G401 (cell line): ENCODE data around the gene DVL1. TPM values are rescaled to one million over a fixed set of nuclear protein-coding genes. Genes with fewer than 3 reads are reported as not detected.

Experiments
- DNase-seq: peaks from one replicate; pipeline ENCODE4 v3.0.0-alpha.2; 2015; ENCODE audit warnings: low spot score
- in situ Hi-C: cut with HindIII; loops from 2 replicates; pipeline ENCODE4 v1.10.0; 2016; ENCODE audit warnings: low sequenced_read_pairs, mixed read lengths
- total RNA-seq: library from RNA; depleted of rRNA; stranded (reverse); fragments of >200 nt; shearing (Covaris generic); gene quantifications from 2 replicates; pipeline ENCODE4 v1.2.3, GENCODE V29; 2014; rRNA removed

The DVL1 gene
- total RNA-seq, 1 experiment from 2014 or later = 70.2 TPM

- DNase-seq = no peak
- in situ Hi-C loops = no loop called here
Measured at GRCh38 chr1:1293263-1294249, 55.7 kb downstream of the DVL1 start.

DNA sequence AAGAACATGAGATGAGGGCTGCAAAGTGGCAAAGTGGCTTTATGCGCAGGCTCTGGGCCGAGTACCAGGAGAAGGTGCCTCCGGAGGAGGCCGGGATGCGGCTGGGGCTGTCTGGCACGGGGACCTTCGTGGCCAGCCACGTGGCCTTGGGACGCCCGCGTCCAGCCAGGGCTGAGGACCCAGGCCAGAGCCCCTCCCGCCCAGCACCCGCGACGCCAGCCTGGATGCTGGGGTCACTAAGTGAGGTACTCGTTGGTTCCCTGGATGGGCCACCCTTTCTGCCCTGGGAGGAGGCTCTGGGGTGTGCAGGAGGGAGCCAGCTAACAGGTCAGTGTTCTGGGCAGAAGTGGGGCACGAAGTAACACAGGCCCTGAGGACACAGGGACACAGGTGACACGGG lies 56.4 kb downstream of the DVL1 start:
- in situ Hi-C loops = no loop called here
- DNase-seq = no peak

DNA sequence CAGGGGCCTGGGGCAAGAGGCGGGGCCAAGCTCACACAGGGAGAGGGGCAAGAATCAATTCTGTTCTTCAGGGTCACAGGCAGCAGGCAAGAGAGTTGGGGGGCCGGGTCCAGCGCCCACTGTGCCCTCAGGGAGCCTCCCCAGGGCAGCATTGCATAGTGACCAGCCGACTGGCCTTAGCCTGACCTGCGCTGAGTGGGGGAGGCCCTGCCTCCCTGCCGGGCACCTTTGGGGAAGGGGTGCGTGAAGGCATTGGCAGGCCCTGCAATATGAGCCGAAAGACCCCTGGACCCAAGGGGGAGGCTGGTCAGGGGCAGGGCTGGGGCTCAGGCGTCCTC lies 56.8 kb downstream of the DVL1 start:
- in situ Hi-C loops = no loop called here
- DNase-seq = no peak

- DNase-seq = peak; percentile 88
- in situ Hi-C loops = no loop called here
Measured at GRCh38 chr1:1291548-1292441, 57.4 kb downstream of the DVL1 start.

GRCh38 chr1:1291023-1291528 lies 58.1 kb downstream of the DVL1 start:
- no peak for DNase-seq
- in situ Hi-C loops = no loop called here

- in situ Hi-C loops = no loop called here
- no peak for DNase-seq
Measured at GRCh38 chr1:1290238-1290731, 58.9 kb downstream of the DVL1 start.

GRCh38 chr1:1287288-1288110 lies 61.7 kb downstream of the DVL1 start:
- no peak for DNase-seq
- in situ Hi-C loops = no loop called here

DNA sequence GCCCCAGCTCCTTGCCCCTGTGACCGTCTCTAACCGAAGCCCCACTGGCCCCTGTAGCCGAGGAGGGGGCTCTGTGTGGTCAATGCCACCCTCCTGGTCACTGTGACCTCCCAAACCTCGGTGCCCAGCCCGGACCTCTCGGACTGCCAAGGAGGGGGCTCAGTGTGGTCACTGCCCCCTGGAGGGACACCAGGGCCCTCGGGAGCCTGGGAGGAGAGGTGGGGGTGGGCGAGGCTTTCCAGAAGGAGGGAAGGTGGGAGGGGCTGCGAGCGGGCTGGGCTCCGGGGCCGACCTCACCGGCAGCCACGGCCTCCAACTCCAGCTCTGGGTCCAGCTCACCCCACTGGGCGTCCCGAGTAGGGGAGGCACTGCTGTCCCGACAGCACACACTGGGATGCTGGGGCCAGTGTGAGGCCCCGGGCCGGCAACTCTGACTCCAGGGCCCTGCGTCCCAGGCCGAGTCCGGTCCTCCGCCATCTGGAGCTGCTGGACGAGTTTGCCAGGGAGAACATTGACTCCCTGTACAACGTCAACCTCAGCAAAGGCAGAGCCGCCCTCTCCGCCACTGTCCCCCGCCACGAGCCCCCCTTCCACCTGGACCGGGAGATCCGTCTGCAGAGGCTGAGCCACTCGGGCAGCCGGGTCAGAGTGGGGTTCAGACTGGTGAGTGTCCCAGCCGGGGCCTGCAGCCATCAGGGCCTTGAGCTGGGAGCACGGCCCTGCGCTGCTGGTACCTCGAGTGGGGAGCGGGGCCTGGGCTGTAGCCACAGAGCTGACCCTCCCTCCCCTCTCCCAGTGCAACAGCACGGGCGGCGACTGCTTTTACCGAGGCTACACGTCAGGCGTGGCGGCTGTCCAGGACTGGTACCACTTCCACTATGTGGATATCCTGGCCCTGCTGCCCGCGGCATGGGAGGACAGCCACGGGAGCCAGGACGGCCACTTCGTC lies 62.6 kb downstream of the DVL1 start:
- DNase-seq = no peak

GRCh38 chr1:1285611-1286311 lies 63.5 kb downstream of the DVL1 start:
- no peak for DNase-seq
- in situ Hi-C loops = no loop called here

More for the DNA sequence above, 62.6 kb downstream of the DVL1 start:
- in situ Hi-C loops = no loop called here

Other genes starting within 250 kb of the DVL1 start
- gene C1orf159, start 233.3 kb downstream of the DVL1 start, total RNA-seq = 11.9 and 17.1 TPM in 2 replicates
- gene TTLL10, start 175.5 kb downstream of the DVL1 start, total RNA-seq = not detected in 2 replicates
- 1.2 TPM in 1 of 2 replicates, not detected in the other for gene TNFRSF18, start 142.8 kb downstream of the DVL1 start, total RNA-seq
- not detected in 2 replicates for gene TNFRSF4, start 135.3 kb downstream of the DVL1 start, total RNA-seq
- gene SDF4, start 117.4 kb downstream of the DVL1 start, total RNA-seq = 92.4 and 99.1 TPM in 2 replicates
- gene B3GALT6, start 117.2 kb downstream of the DVL1 start, total RNA-seq = 38.4 and 44.3 TPM in 2 replicates
- 5.1 and 13.3 TPM in 2 replicates for gene C1QTNF12, start 102.7 kb downstream of the DVL1 start, total RNA-seq
- gene UBE2J2, start 75.6 kb downstream of the DVL1 start, total RNA-seq = 88.4 and 102 TPM in 2 replicates
- 0.71 and 1.2 TPM in 2 replicates for gene SCNN1D, start 69.0 kb downstream of the DVL1 start, total RNA-seq
- 23.6 and 33.8 TPM in 2 replicates for gene ACAP3, start 41.5 kb downstream of the DVL1 start, total RNA-seq
- gene PUSL1, start 40.8 kb downstream of the DVL1 start, total RNA-seq = 66.7 and 84.9 TPM in 2 replicates
- 107 and 109 TPM in 2 replicates for gene INTS11, start 24.8 kb downstream of the DVL1 start, total RNA-seq
- gene CPTP, start 24.6 kb downstream of the DVL1 start, total RNA-seq = 22.5 and 23.5 TPM in 2 replicates
- 0.14 TPM in 1 of 2 replicates, not detected in the other for gene TAS1R3, start 18.1 kb downstream of the DVL1 start, total RNA-seq
- gene MXRA8, start 9.1 kb upstream of the DVL1 start, total RNA-seq = 23.0 and 26.7 TPM in 2 replicates
- gene AURKAIP1, start 25.8 kb upstream of the DVL1 start, total RNA-seq = 210 and 263 TPM in 2 replicates
- 79.4 and 105 TPM in 2 replicates for gene CCNL2, start 49.9 kb upstream of the DVL1 start, total RNA-seq
- gene MRPL20, start 57.9 kb upstream of the DVL1 start, total RNA-seq = 60.9 and 75.0 TPM in 2 replicates
- gene ANKRD65, start 71.9 kb upstream of the DVL1 start, total RNA-seq = 0.43 and 0.54 TPM in 2 replicates
- gene VWA1, start 86.3 kb upstream of the DVL1 start, total RNA-seq = 20.3 and 26.8 TPM in 2 replicates
- 0.14 TPM in 1 of 2 replicates, not detected in the other for gene ATAD3C, start 100.3 kb upstream of the DVL1 start, total RNA-seq
- 73.1 and 102 TPM in 2 replicates for gene ATAD3B, start 122.3 kb upstream of the DVL1 start, total RNA-seq
- gene ATAD3A, start 162.7 kb upstream of the DVL1 start, total RNA-seq = 88.6 and 111 TPM in 2 replicates
- gene TMEM240, start 191.2 kb upstream of the DVL1 start, total RNA-seq = 1.1 TPM in 1 of 2 replicates, not detected in the other
- 145 and 169 TPM in 2 replicates for gene SSU72, start 225.4 kb upstream of the DVL1 start, total RNA-seq